K562 (cell line): ENCODE data around the gene PHC3. TPM values are rescaled to one million over a fixed set of nuclear protein-coding genes. Genes with fewer than 3 reads are reported as not detected.

Source experiments
- ATAC-seq: fragments of 200-7000 bp; cut with Tn5 transposase; 3 replicates; pipeline ENCODE4 v1.9.1; 2020; ENCODE audit warnings: moderate library complexity
- BruUV-seq: library from RNA; stranded (reverse); fragments of 400-500 nt; replicated peaks from 2 replicates; lab custom pipeline; 2021; lab: Mats Ljungman, UMichigan
- CTCF ChIA-PET: fragments of 300-600 bp; formaldehyde crosslinking; extraction: SDS; loops from one replicate; lab custom pipeline; 2021; ENCODE audit warnings: low intra/inter-chr PET ratio; lab: Yijun Ruan, JAX
- POLR2A ChIA-PET: fragments of 300-600, 350-650 bp; sonication (Branson Sonifier 250); formaldehyde crosslinking; extraction: SDS; loops from one replicate; lab custom pipeline; 2021; ENCODE audit warnings: antibody characterized with exemption, inconsistent platforms; lab: Yijun Ruan, JAX
- DNase-seq, 4 experiments: peaks; one replicate each; pipeline versions ENCODE4 v3.0.0 to v3.0.0-alpha.2; 2011 to 2018; ENCODE audit warnings: low spot score in 3 of 4, mixed read lengths in 3 of 4; ENCODE audit errors: extremely low read depth in 1 of 4
- FAIRE-seq: peaks from 2 replicates; lab custom pipeline; 2011; peaks lifted over from hg19 to GRCh38; lab: Jason Lieb, UNC
- H2AFZ ChIP-seq: 2 replicates; pipeline ENCODE4 v1.6.0; 2011; ENCODE audit warnings: low read depth, low read length, control low read depth, inconsistent platforms
- H3K27ac ChIP-seq: fragments of 200-600 bp; 3 replicates; pipeline ENCODE4 v1.8.0; 2011; ENCODE audit warnings: low read depth, mild to moderate bottlenecking, control low read depth, inconsistent platforms, low read length, moderate library complexity, mixed read lengths; ENCODE audit errors: extremely low read depth
- H3K27me3 ChIP-seq, 2 experiments: fragments of 300-600 bp in 1 of 2; 2 replicates in 1 of 2; 3 replicates in 1 of 2; pipeline versions ENCODE4 v1.6.0 to v1.8.0; 2011; ENCODE audit warnings: inconsistent platforms in 2 of 2, low read length in 2 of 2, mild to moderate bottlenecking in 1 of 2, mixed read lengths in 1 of 2, moderate library complexity in 1 of 2; ENCODE audit not compliant: control insufficient read depth in 2 of 2, insufficient read depth in 2 of 2
- H3K36me3 ChIP-seq: fragments of 300-600 bp; 3 replicates; pipeline ENCODE4 v1.8.0; 2011; ENCODE audit warnings: mild to moderate bottlenecking, low read length, inconsistent platforms; ENCODE audit not compliant: control insufficient read depth, insufficient read depth
- H3K4me1 ChIP-seq, 2 experiments: fragments of 200-600 bp in 1 of 2; replicated peaks in 1 of 2; 2 replicates in 1 of 2; 3 replicates in 1 of 2; pipeline versions ENCODE4 v1.5.1 to v1.8.0; 2011; ENCODE audit warnings: inconsistent platforms in 2 of 2, low read length in 2 of 2, mild to moderate bottlenecking in 1 of 2, mixed read lengths in 1 of 2, moderate library complexity in 1 of 2; ENCODE audit not compliant: control insufficient read depth in 2 of 2, insufficient read depth in 2 of 2
- H3K4me2 ChIP-seq: 2 replicates; pipeline ENCODE4 v1.6.1; 2011; ENCODE audit warnings: low read length, control low read depth, inconsistent platforms, mixed read lengths; ENCODE audit not compliant: insufficient read depth
- H3K4me3 ChIP-seq: fragments of 200-600 bp; sonication (generic), shearing (Covaris generic); 2 replicates; pipeline ENCODE4 v1.5.1; 2016; ENCODE audit warnings: control low read depth, inconsistent platforms
- H3K79me2 ChIP-seq: fragments of 200-600 bp; 3 replicates; pipeline ENCODE4 v1.8.0; 2011; ENCODE audit warnings: low read length, inconsistent platforms; ENCODE audit not compliant: control insufficient read depth, insufficient read depth
- H3K9ac ChIP-seq, 2 experiments: 2 replicates each; pipeline versions ENCODE4 v1.6.0 to v1.6.1; 2011; ENCODE audit warnings: low read depth in 2 of 2, low read length in 2 of 2, control low read depth in 1 of 2, inconsistent platforms in 1 of 2, mild to moderate bottlenecking in 1 of 2, mixed read lengths in 1 of 2; ENCODE audit not compliant: insufficient read depth in 1 of 2
- H3K9me1 ChIP-seq: one replicate; pipeline ENCODE4 v1.6.0; 2011; ENCODE audit warnings: inconsistent platforms, mild to moderate bottlenecking, low read length, moderate library complexity; ENCODE audit not compliant: control insufficient read depth, insufficient read depth
- H3K9me3 ChIP-seq: replicated peaks from 2 replicates; pipeline ENCODE4 v1.5.1; 2011; ENCODE audit warnings: low read depth, low read length, inconsistent platforms; ENCODE audit not compliant: control insufficient read depth, insufficient read depth
- H4K20me1 ChIP-seq: replicated peaks from 2 replicates; pipeline ENCODE4 v1.6.1; 2011; ENCODE audit warnings: low read length, inconsistent platforms, mixed read lengths; ENCODE audit not compliant: control insufficient read depth, insufficient read depth
- CBX1 ChIP-seq: sonication (generic); IDR thresholded peaks from 2 replicates; pipeline ENCODE4 v1.6.1; 2016; ENCODE audit warnings: antibody characterized with exemption, low read depth, mild to moderate bottlenecking
- HMGN3 ChIP-seq: IDR thresholded peaks from 2 replicates; pipeline ENCODE4 v1.6.1; 2011; ENCODE audit warnings: borderline replicate concordance, low read depth, mild to moderate bottlenecking, mixed read lengths, low read length; ENCODE audit not compliant: insufficient read length; ENCODE audit errors: extremely low read depth
- ILK ChIP-seq: fragments of 450-650 bp; IDR thresholded peaks from 2 replicates; pipeline ENCODE4 v1.6.1; 2016; ENCODE audit warnings: missing genetic modification characterization, low read depth, mild to moderate bottlenecking, missing compliant biosample characterization, moderate library complexity, borderline replicate concordance
- KDM5B ChIP-seq: fragments of 200-600 bp; sonication (generic); IDR thresholded peaks from 2 replicates; pipeline ENCODE4 v1.6.1; 2012; ENCODE audit warnings: low read depth, mild to moderate bottlenecking, moderate library complexity, low read length, control low read depth, inconsistent platforms; ENCODE audit not compliant: insufficient replicate concordance
- ZNF263 ChIP-seq: sonication (generic); formaldehyde crosslinking; IDR thresholded peaks from 2 replicates; pipeline ENCODE4 v1.8.0; 2022; ENCODE audit warnings: mild to moderate bottlenecking, missing genetic modification reagents, borderline replicate concordance
- WGBS: fragments of 100-300 bp; shearing (Covaris generic); methylation state at CpG from one replicate; pipeline ENCODE4 v1.1.6; 2016; ENCODE audit warnings: low coverage, mixed read lengths; ENCODE audit not compliant: insufficient coverage; ENCODE audit errors: missing lambda C conversion rate; 5-methylcytosine and 5-hydroxymethylcytosine counted together
- in situ Hi-C: fragments of 300-500 bp; cut with MboI; formaldehyde crosslinking; loops from 4 replicates; pipeline ENCODE4 v1.15.0; 2018; ENCODE audit warnings: inconsistent platforms, mixed read lengths
- intact Hi-C: fragments of 100-400 bp; cut with micrococcal nuclease; formaldehyde crosslinking; loops from 2 replicates; pipeline ENCODE4 v1.14.2; 2022
- polyA plus RNA-seq, 8 experiments: library from polyadenylated mRNA; depleted of rRNA in 4 of 8; stranded (reverse) in 5 of 8; unstranded in 3 of 8; fragments of >200 nt; fragmentation: Nextera tagmentation in 2 of 8; fragmentation: Illumina TruSeq in 1 of 8; extraction: Ambion mirVana in 2 of 8; extraction: Trizol in 1 of 8; gene quantifications; 2 replicates each; pipeline versions ENCODE4 v1.2.1 to v1.2.3, GENCODE V29; 2011 to 2014; ENCODE audit warnings: inconsistent platforms in 1 of 8, missing spikeins in 1 of 8
- total RNA-seq, 7 experiments: library from RNA; depleted of rRNA in 6 of 7; stranded (reverse); fragments of >200 nt in 6 of 7; fragmentation: Illumina TruSeq in 2 of 7; extraction: Trizol in 2 of 7; gene quantifications; 2 replicates each; pipeline versions ENCODE4 v1.2.1 to v1.2.3, GENCODE V29; 2011 to 2021; ENCODE audit warnings: low replicate concordance in 1 of 7
- TF ChIP-seq, protein P1 (sequence below), 3 experiments: IDR thresholded peaks in 2 of 3; conservative IDR thresholded peaks in 1 of 3; 2 replicates each; pipeline ENCODE4 v1.5.1; 2011 to 2012; ENCODE audit warnings: low read length in 3 of 3, mild to moderate bottlenecking in 3 of 3, control low read depth in 2 of 3, improper control_type of control experiment in 1 of 3, inconsistent platforms in 1 of 3, low read depth in 1 of 3, mixed read lengths in 1 of 3, moderate library complexity in 1 of 3; ENCODE audit not compliant: insufficient read depth in 2 of 3
- TF ChIP-seq, protein P2 (sequence below), 2 experiments: fragments of 450-650 bp in 1 of 2; IDR thresholded peaks; 2 replicates each; pipeline ENCODE4 v1.6.1; 2011 to 2017; ENCODE audit warnings: low read depth in 2 of 2, antibody characterized with exemption in 1 of 2, borderline replicate concordance in 1 of 2, low read length in 1 of 2, mild to moderate bottlenecking in 1 of 2, mixed read lengths in 1 of 2; ENCODE audit not compliant: control insufficient read depth in 1 of 2
- TF ChIP-seq, protein P3 (sequence below): sonication (generic); formaldehyde crosslinking; IDR thresholded peaks from 2 replicates; pipeline ENCODE4 v1.8.1; 2022; ENCODE audit warnings: missing genetic modification reagents
- TF ChIP-seq, protein P4 (sequence below): fragments of 450-650 bp; conservative IDR thresholded peaks from 2 replicates; pipeline ENCODE4 v1.6.1; 2016; ENCODE audit warnings: missing genetic modification characterization, low read depth, mild to moderate bottlenecking, control low read depth, missing compliant biosample characterization

Gene PHC3
- total and polyA plus RNA-seq, 9 of the 15 experiments (the other 6 are each of a cell fraction or from before 2014, with no cell fraction given) = 3.1 to 21.6 (median 10.5) TPM

DNA sequence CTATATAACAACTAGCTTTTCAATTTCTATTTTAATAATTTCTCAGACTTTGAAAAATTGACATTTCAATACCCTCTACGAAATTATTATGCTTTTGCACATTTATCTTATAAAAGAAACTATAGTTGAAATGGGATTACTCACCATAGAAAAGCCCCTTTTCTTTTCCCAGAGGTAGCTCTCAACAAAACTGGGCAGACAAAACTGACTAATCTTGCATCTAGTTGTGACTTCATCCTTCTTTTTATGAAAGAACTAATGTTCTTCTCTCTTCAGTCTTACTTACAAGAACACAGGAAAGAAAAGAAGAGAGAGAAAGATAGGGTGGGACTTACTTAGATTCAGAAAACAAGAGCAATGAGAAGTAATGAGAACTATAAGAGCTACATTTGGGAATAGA is 82.8 kb downstream of the PHC3 start:
- BruUV-seq = no TSS peak
- 69% methylated on average over 1 of the region's 1 CpG for WGBS
- intact Hi-C loops = no loop called here

More for the DNA sequence above, 82.8 kb downstream of the PHC3 start:
- no peaks in the 10 kb centered on the region for H3K79me2 ChIP-seq
- POLR2A ChIA-PET = interaction anchor here (0.6 to 1.0 kb wide), 4 partner anchors 10 to 705 kb away, joined by 3 read pairs; no protein-coding TSS in a partner anchor
- ATAC-seq (no peak), DNase-seq (no peak)
- H3K9me1 ChIP-seq = no peaks in the 10 kb centered on the region
- no peak overlapping the region for H3K9ac ChIP-seq
- H3K36me3 ChIP-seq = peaks cover 92% of the 10 kb centered on the region
- H3K4me2 ChIP-seq = no peak overlapping the region
- H3K9me3 ChIP-seq = no peaks in the 10 kb centered on the region
- H3K4me3 ChIP-seq = no peak overlapping the region
- CTCF ChIA-PET = no interaction called here
- H3K27me3 ChIP-seq = no peaks in the 10 kb centered on the region
- H2AFZ ChIP-seq = no peak overlapping the region
- TF ChIP-seq CBX1 (no peak), KDM5B (no peak), ILK (tag) (no peak), ZNF263 (CRISPR knock-in tag) (no peak), HMGN3 (no peak)
- TF ChIP-seq, protein P1, sequence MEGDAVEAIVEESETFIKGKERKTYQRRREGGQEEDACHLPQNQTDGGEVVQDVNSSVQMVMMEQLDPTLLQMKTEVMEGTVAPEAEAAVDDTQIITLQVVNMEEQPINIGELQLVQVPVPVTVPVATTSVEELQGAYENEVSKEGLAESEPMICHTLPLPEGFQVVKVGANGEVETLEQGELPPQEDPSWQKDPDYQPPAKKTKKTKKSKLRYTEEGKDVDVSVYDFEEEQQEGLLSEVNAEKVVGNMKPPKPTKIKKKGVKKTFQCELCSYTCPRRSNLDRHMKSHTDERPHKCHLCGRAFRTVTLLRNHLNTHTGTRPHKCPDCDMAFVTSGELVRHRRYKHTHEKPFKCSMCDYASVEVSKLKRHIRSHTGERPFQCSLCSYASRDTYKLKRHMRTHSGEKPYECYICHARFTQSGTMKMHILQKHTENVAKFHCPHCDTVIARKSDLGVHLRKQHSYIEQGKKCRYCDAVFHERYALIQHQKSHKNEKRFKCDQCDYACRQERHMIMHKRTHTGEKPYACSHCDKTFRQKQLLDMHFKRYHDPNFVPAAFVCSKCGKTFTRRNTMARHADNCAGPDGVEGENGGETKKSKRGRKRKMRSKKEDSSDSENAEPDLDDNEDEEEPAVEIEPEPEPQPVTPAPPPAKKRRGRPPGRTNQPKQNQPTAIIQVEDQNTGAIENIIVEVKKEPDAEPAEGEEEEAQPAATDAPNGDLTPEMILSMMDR (IDR thresholded peaks at IDR 0.05 in 2 of 3, conservative IDR thresholded peaks at IDR 0.05 in 1 of 3; ENCODE audit: insufficient read depth in 2 of 3, low read depth in 1 of 3, low read length in 3 of 3) = no peak
- TF ChIP-seq, protein P2, sequence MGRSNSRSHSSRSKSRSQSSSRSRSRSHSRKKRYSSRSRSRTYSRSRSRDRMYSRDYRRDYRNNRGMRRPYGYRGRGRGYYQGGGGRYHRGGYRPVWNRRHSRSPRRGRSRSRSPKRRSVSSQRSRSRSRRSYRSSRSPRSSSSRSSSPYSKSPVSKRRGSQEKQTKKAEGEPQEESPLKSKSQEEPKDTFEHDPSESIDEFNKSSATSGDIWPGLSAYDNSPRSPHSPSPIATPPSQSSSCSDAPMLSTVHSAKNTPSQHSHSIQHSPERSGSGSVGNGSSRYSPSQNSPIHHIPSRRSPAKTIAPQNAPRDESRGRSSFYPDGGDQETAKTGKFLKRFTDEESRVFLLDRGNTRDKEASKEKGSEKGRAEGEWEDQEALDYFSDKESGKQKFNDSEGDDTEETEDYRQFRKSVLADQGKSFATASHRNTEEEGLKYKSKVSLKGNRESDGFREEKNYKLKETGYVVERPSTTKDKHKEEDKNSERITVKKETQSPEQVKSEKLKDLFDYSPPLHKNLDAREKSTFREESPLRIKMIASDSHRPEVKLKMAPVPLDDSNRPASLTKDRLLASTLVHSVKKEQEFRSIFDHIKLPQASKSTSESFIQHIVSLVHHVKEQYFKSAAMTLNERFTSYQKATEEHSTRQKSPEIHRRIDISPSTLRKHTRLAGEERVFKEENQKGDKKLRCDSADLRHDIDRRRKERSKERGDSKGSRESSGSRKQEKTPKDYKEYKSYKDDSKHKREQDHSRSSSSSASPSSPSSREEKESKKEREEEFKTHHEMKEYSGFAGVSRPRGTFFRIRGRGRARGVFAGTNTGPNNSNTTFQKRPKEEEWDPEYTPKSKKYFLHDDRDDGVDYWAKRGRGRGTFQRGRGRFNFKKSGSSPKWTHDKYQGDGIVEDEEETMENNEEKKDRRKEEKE (IDR thresholded peaks at IDR 0.05; ENCODE audit: borderline replicate concordance in 1 of 2, control insufficient read depth in 1 of 2, low read depth in 2 of 2, low read length in 1 of 2) = no peak
- TF ChIP-seq, protein P3, sequence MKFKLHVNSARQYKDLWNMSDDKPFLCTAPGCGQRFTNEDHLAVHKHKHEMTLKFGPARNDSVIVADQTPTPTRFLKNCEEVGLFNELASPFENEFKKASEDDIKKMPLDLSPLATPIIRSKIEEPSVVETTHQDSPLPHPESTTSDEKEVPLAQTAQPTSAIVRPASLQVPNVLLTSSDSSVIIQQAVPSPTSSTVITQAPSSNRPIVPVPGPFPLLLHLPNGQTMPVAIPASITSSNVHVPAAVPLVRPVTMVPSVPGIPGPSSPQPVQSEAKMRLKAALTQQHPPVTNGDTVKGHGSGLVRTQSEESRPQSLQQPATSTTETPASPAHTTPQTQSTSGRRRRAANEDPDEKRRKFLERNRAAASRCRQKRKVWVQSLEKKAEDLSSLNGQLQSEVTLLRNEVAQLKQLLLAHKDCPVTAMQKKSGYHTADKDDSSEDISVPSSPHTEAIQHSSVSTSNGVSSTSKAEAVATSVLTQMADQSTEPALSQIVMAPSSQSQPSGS (CRISPR knock-in tag) = no peak
- TF ChIP-seq, protein P4, sequence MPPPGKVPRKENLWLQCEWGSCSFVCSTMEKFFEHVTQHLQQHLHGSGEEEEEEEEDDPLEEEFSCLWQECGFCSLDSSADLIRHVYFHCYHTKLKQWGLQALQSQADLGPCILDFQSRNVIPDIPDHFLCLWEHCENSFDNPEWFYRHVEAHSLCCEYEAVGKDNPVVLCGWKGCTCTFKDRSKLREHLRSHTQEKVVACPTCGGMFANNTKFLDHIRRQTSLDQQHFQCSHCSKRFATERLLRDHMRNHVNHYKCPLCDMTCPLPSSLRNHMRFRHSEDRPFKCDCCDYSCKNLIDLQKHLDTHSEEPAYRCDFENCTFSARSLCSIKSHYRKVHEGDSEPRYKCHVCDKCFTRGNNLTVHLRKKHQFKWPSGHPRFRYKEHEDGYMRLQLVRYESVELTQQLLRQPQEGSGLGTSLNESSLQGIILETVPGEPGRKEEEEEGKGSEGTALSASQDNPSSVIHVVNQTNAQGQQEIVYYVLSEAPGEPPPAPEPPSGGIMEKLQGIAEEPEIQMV = no peak
- TF ChIP-seq, all 486 proteins: peak for 0
- Histone ChIP-seq H3K27ac (no peak overlapping the region), H3K4me1 (no peaks in the 10 kb centered on the region), H4K20me1 (no peaks in the 10 kb centered on the region)
- in situ Hi-C loops = no loop called here
- FAIRE-seq = no peak
